GM12878 (cell line): ENCODE data around the gene NUP54. TPM values are rescaled to one million over a fixed set of nuclear protein-coding genes. Genes with fewer than 3 reads are reported as not detected.
A peak's percentile ranks its signal among the peaks of the same experiment; 100 is the strongest.

Source experiments
- ASH2L ChIP-seq: fragments of 300-600, 200-600 bp; sonication (generic); IDR thresholded peaks from 2 replicates; pipeline ENCODE4 v1.6.1; 2017; ENCODE audit warnings: low read depth, mild to moderate bottlenecking, borderline replicate concordance
- ATF7 ChIP-seq: fragments of 450-650 bp; IDR thresholded peaks from 2 replicates; pipeline ENCODE4 v1.6.1; 2016; ENCODE audit warnings: low read depth, mild to moderate bottlenecking
- BCL11A ChIP-seq: IDR thresholded peaks from 2 replicates; pipeline ENCODE4 v1.6.1; 2011; ENCODE audit warnings: low read depth, low read length
- CHD2 ChIP-seq: IDR thresholded peaks from 2 replicates; pipeline ENCODE4 v1.6.1; 2011; ENCODE audit warnings: low read depth, low read length, improper control_type of control experiment, borderline replicate concordance
- E2F8 ChIP-seq: fragments of 450-650 bp; IDR thresholded peaks from 2 replicates; pipeline ENCODE4 v1.6.1; 2018; ENCODE audit warnings: mild to moderate bottlenecking, low read depth, moderate library complexity; ENCODE audit not compliant: partially characterized antibody
- E4F1 ChIP-seq: fragments of 450-650 bp; IDR thresholded peaks from 2 replicates; pipeline ENCODE4 v1.6.1; 2018; ENCODE audit warnings: borderline replicate concordance, mild to moderate bottlenecking; ENCODE audit not compliant: partially characterized antibody
- GABPA ChIP-seq: IDR thresholded peaks from 2 replicates; pipeline ENCODE4 v1.6.1; 2014; ENCODE audit warnings: antibody characterized with exemption, low read depth, mild to moderate bottlenecking, inconsistent platforms
- HCFC1 ChIP-seq: fragments of 150-350 bp; IDR thresholded peaks from 2 replicates; pipeline ENCODE4 v1.6.1; 2014; ENCODE audit warnings: low read length
- IRF4 ChIP-seq: IDR thresholded peaks from 2 replicates; pipeline ENCODE4 v1.6.1; 2011; ENCODE audit warnings: low read depth, low read length
- NBN ChIP-seq: fragments of 450-650 bp; IDR thresholded peaks from 2 replicates; pipeline ENCODE4 v1.6.1; 2016
- NFYB ChIP-seq: IDR thresholded peaks from 2 replicates; pipeline ENCODE4 v1.6.1; 2011; ENCODE audit warnings: low read depth, mild to moderate bottlenecking, low read length, improper control_type of control experiment, moderate library complexity; ENCODE audit not compliant: insufficient read depth
- NKRF ChIP-seq: fragments of 450-650 bp; conservative IDR thresholded peaks from 2 replicates; pipeline ENCODE4 v1.6.1; 2017; ENCODE audit warnings: mild to moderate bottlenecking, moderate library complexity
- NRF1 ChIP-seq: conservative IDR thresholded peaks from 2 replicates; pipeline ENCODE4 v1.6.1; 2011; ENCODE audit warnings: mild to moderate bottlenecking, low read depth, low read length, improper control_type of control experiment
- PAX5 ChIP-seq: IDR thresholded peaks from 2 replicates; pipeline ENCODE4 v1.6.1; 2011; ENCODE audit warnings: low read depth, low read length, borderline replicate concordance
- PKNOX1 ChIP-seq: fragments of 450-650 bp; IDR thresholded peaks from 2 replicates; pipeline ENCODE4 v1.6.1; 2016; ENCODE audit warnings: mild to moderate bottlenecking
- POLR2A ChIP-seq: IDR thresholded peaks from 2 replicates; pipeline ENCODE4 v1.6.1; 2011; ENCODE audit warnings: low read depth, mild to moderate bottlenecking, low read length
- POLR2AphosphoS2 ChIP-seq: IDR thresholded peaks from 2 replicates; pipeline ENCODE4 v1.6.1; 2011; ENCODE audit warnings: low read depth, mild to moderate bottlenecking, low read length, improper control_type of control experiment, moderate library complexity
- POU2F2 ChIP-seq: IDR thresholded peaks from 3 replicates; pipeline ENCODE4 v1.6.1; 2011; ENCODE audit warnings: low read depth, mild to moderate bottlenecking, low read length, borderline replicate concordance
- RCOR1 ChIP-seq: conservative IDR thresholded peaks from 2 replicates; pipeline ENCODE4 v1.6.1; 2012; ENCODE audit warnings: low read depth, low read length, improper control_type of control experiment
- SUPT20H ChIP-seq: IDR thresholded peaks from 2 replicates; pipeline ENCODE4 v1.6.1; 2011; ENCODE audit warnings: low read depth, mild to moderate bottlenecking, low read length, moderate library complexity, borderline replicate concordance; ENCODE audit not compliant: control insufficient read depth
- SUZ12 ChIP-seq: fragments of 200-600 bp; sonication (generic); IDR thresholded peaks from one replicate; pipeline ENCODE4 v1.6.1; 2018; ENCODE audit warnings: antibody characterized with exemption, mild to moderate bottlenecking; ENCODE audit not compliant: unreplicated experiment
- TAF1 ChIP-seq: IDR thresholded peaks from 2 replicates; pipeline ENCODE4 v1.6.1; 2011; ENCODE audit warnings: mild to moderate bottlenecking, low read depth, low read length, borderline replicate concordance
- TCF7 ChIP-seq: IDR thresholded peaks from 2 replicates; pipeline ENCODE4 v1.6.1; 2014; ENCODE audit warnings: antibody characterized with exemption, borderline replicate concordance
- polyA plus RNA-seq, 11 experiments: library from polyadenylated mRNA; depleted of rRNA in 4 of 11; unstranded in 6 of 11; stranded (reverse) in 5 of 11; fragments of >200 nt; fragmentation: Nextera tagmentation in 4 of 11; fragmentation: Illumina TruSeq in 1 of 11; extraction: Ambion mirVana in 4 of 11; extraction: Trizol in 1 of 11; gene quantifications; 1 replicate in 1 of 11; 2 replicates in 10 of 11; pipeline versions ENCODE4 v1.2.1 to v1.2.3, GENCODE V29; 2011 to 2016; ENCODE audit warnings: inconsistent platforms in 2 of 11, missing spikeins in 2 of 11, low read depth in 1 of 11
- total RNA-seq, 4 experiments: library from RNA; depleted of rRNA in 3 of 4; stranded (reverse); fragments of >200 nt in 3 of 4; fragmentation: Illumina TruSeq in 1 of 4; extraction: Trizol in 1 of 4; gene quantifications; 2 replicates each; pipeline versions ENCODE4 v1.2.1 to v1.2.3, GENCODE V29; 2013 to 2021

Gene NUP54
- total and polyA plus RNA-seq, 10 of the 15 experiments (the other 5 are each of a cell fraction or from before 2014, with no cell fraction given), result 17.5 to 69.0 (median 42.3) TPM

- TF ChIP-seq E2F8 (peak; percentile 73), RCOR1 (no peak; the same call in 1 of the 2 replicates), SUPT20H (no peak), NBN (peak; percentile 91), POU2F2 (peak; percentile 81; the same call in 2 of the 3 replicates), NFYB (no peak), BCL11A (no peak), POLR2A (peak; percentile 95), PKNOX1 (peak; percentile 63), NKRF (peak; percentile 65), NRF1 (0 out of 2 replicates have a peak, but pooled peaks have one; percentile 11), GABPA (peak; percentile 97), HCFC1 (peak; percentile 86), IRF4 (peak; percentile 76), CHD2 (peak; percentile 77; the same call in 1 of the 2 replicates), ATF7 (peak; percentile 73), ASH2L (peak; percentile 80; the same call in 1 of the 2 replicates), E4F1 (peak; percentile 90), TCF7 (peak; percentile 60; the same call in 1 of the 2 replicates), TAF1 (peak; percentile 96), POLR2AphosphoS2 (peak; percentile 88), PAX5 (peak; percentile 9; the same call in 1 of the 2 replicates), SUZ12 (no peak)
Observed at GRCh38 chr4:76148142-76148865, at the start of gene NUP54 (continued).
